Astrocyte of the spinal cord (primary cell): ENCODE measurements around the gene MED13L.

ENCODE experiments used
- DNase-seq: peaks from one replicate; pipeline ENCODE4 v3.0.0; 2011; ENCODE audit warnings: low read depth, low spot score
- H3K4me3 ChIP-seq: 2 replicates; pipeline ENCODE4 v1.5.1; 2011; ENCODE audit warnings: low read depth, mild to moderate bottlenecking, low read length, moderate library complexity
- in situ Hi-C: cut with HindIII; loops from 2 replicates; pipeline ENCODE4 v1.10.0; 2017; ENCODE audit warnings: low sequenced_read_pairs
- TF ChIP-seq, protein P1 (sequence below): IDR thresholded peaks from 2 replicates; pipeline ENCODE4 v1.5.1; 2012; ENCODE audit warnings: low read depth, mild to moderate bottlenecking, low read length, inconsistent platforms

The MED13L gene

DNA sequence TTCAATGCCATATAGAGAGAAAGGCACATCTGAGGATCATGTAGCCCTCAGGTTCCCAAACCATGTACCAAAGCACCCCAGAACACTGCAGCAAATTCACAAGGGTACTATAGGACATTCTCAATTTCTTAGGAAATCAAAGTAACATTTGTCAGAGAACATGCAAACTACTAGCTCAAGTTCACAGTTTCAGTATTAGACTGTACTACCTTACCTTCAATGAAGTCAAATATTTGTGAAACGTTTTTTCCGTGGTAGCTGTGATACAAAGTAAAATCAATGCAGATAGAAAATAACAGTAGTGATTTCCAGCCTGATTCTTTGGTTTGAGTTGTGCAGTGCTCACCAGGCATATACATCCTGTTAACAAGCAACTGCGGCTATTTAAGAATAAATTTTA is 197.1 kb downstream of the MED13L start:
- in situ Hi-C loops: no loop called here

DNA sequence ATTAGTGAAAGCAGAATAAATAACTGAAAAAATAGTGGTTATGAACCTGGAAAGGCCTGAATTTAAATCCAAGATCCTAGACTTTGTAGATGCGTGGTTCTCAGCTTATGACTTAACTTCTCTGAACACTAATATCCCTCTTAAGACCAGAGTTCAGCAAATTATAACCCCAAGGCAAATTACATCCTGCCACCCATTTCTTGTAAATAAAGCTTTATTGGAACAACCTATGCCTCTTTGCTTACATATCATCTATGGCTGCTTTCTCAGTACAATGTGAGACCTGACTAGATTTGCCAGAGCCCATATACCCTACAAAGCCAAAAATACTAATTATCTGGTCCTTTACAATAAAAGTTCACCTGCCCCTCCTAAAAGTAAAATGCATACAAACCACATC is 199.1 kb downstream of the MED13L start:
- no peak overlapping the region for H3K4me3 ChIP-seq
- in situ Hi-C loops: no loop called here
- TF ChIP-seq, protein P1, sequence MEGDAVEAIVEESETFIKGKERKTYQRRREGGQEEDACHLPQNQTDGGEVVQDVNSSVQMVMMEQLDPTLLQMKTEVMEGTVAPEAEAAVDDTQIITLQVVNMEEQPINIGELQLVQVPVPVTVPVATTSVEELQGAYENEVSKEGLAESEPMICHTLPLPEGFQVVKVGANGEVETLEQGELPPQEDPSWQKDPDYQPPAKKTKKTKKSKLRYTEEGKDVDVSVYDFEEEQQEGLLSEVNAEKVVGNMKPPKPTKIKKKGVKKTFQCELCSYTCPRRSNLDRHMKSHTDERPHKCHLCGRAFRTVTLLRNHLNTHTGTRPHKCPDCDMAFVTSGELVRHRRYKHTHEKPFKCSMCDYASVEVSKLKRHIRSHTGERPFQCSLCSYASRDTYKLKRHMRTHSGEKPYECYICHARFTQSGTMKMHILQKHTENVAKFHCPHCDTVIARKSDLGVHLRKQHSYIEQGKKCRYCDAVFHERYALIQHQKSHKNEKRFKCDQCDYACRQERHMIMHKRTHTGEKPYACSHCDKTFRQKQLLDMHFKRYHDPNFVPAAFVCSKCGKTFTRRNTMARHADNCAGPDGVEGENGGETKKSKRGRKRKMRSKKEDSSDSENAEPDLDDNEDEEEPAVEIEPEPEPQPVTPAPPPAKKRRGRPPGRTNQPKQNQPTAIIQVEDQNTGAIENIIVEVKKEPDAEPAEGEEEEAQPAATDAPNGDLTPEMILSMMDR: no peak
- DNase-seq: no peak

More for the DNA sequence above, 197.1 kb downstream of the MED13L start:
- no peak for DNase-seq
- H3K4me3 ChIP-seq: no peak overlapping the region
- TF ChIP-seq, protein P1: no peak

DNA sequence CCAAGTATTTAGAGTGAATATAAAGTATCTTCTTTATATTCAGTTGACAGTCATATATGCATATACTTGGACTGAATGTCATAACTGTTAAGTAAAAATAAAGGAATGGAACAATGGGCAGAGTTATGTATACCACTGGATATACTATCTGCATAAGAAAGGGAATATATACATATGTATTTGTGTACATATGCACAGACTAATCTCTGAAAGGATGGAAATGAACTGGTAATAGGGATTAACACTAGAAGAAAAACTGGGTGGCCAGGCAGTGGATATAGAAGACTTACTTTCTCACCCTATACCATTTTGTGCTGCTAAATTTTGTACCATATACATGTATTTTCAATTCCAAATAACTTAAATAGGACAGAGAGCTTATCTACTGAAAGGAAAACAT is 200.1 kb downstream of the MED13L start:
- in situ Hi-C loops: no loop called here
- DNase-seq: no peak
- TF ChIP-seq, protein P1: no peak
- no peak overlapping the region for H3K4me3 ChIP-seq

DNA sequence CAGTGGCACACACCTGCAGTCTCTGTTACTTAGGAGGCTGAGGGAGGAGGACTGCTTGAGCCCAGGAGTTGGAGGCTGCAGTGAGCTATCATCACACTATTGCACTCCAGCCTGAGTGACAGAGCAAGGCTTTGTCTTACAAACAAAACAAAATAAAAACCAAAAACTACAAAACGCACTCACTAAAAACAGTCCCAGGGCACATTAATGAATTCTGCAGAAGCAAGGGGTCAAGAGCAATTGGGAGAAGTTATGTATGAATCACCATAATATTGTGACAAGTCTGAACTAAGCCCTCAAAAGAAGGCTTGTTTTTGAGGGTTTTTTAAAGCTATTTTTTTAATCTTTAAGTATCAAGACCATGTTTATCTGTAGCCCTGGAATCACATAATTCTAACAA is 201.1 kb downstream of the MED13L start:
- no peak overlapping the region for H3K4me3 ChIP-seq
- in situ Hi-C loops: no loop called here
- TF ChIP-seq, protein P1: no peak
- DNase-seq: no peak

DNA sequence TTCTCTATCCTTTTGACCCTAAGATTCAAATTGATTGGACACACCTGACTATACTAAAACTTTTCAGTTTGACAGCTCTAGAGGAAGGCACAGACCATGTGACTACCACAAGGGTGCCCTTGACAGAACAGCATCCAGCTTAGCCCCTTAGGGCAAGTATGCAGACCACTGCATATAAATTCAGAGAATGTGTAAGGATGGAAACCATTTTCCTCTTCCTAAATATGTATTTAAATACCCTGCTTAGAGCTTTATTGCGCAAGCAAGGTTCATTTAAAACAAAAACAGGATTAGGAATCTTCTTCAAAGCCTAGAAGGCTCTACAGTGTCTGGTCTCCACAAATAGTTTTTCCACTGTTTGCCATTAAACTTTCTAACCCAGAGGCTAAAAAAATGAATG is 202.8 kb downstream of the MED13L start:
- in situ Hi-C loops: no loop called here
- DNase-seq: no peak
- TF ChIP-seq, protein P1: no peak
- H3K4me3 ChIP-seq: no peak overlapping the region

DNA sequence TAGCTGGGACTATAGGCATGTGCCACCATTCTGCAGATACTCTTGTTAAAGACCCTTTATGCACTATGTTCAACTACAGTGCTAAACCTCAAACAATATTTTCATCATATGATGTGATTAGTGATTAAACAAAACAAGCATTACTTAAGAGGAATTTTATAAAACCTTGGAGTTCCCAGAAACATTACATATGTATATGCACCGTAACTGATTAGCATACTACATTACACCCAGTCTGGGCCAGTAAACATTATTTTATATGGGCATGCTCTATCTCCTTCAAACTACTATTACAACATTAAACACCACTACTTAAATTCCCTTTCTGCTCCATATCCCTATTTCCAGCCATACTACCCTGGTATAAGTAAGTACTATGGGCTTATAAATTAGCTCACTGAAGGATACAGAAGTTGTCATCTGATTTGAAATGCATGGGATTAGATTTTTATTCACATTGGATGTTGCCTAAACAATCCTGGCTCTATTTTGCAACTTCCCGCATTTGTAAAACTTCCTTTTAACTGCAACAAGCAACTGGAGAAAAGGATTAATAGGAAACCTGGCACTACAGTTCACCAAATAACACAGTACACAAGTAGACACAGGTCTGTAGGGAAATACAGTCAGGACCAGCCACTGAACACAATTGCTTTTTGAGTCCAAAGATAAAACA is 205.8 kb downstream of the MED13L start:
- TF ChIP-seq, protein P1: no peak
- in situ Hi-C loops: no loop called here
- no peak overlapping the region for H3K4me3 ChIP-seq
- DNase-seq: no peak
